GM12864 (cell line): ENCODE data around the gene ROR1.

Experiments used
- DNase-seq: peaks from one replicate; pipeline ENCODE4 v3.0.0-alpha.2; 2011; ENCODE audit warnings: low read depth
- H3K4me3 ChIP-seq: 2 replicates; pipeline ENCODE4 v1.5.1; 2011; ENCODE audit warnings: mild to moderate bottlenecking, low read depth, low read length, control low read depth
- TF ChIP-seq, protein P1 (sequence below): IDR thresholded peaks from 2 replicates; pipeline ENCODE4 v1.5.1; 2011; ENCODE audit warnings: low read depth, mild to moderate bottlenecking, moderate library complexity, low read length, control low read depth, inconsistent platforms; ENCODE audit errors: missing control alignments

ROR1 gene

DNA sequence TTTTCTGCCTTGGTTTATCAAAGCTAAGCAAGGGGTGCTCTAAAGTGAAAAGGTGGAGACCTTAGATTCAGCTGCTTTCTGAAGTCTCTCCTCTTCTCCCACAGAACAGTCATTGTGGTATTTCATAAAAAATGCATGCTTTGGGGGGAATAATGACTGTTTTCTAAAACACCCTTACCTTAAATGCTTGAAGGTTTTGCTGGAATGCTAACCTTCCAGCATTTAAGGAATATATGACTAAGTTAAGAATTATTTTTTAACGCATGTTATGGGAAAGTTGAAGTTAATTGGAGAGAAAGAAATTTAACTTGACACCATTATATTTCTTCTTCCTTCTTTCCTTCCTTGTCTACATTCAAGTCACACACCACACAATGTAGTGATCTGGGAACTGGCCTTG is 162.5 kb downstream of the ROR1 start:
- TF ChIP-seq, protein P1, sequence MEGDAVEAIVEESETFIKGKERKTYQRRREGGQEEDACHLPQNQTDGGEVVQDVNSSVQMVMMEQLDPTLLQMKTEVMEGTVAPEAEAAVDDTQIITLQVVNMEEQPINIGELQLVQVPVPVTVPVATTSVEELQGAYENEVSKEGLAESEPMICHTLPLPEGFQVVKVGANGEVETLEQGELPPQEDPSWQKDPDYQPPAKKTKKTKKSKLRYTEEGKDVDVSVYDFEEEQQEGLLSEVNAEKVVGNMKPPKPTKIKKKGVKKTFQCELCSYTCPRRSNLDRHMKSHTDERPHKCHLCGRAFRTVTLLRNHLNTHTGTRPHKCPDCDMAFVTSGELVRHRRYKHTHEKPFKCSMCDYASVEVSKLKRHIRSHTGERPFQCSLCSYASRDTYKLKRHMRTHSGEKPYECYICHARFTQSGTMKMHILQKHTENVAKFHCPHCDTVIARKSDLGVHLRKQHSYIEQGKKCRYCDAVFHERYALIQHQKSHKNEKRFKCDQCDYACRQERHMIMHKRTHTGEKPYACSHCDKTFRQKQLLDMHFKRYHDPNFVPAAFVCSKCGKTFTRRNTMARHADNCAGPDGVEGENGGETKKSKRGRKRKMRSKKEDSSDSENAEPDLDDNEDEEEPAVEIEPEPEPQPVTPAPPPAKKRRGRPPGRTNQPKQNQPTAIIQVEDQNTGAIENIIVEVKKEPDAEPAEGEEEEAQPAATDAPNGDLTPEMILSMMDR: no peak
- DNase-seq: no peak
- H3K4me3 ChIP-seq: no peak overlapping the region

- DNase-seq: no peak
- TF ChIP-seq, protein P1: no peak
- H3K4me3 ChIP-seq: no peak overlapping the region
Observed at GRCh38 chr1:63936801-63937200, 163.0 kb downstream of the ROR1 start.

GRCh38 chr1:63937461-63938022 is 163.7 kb downstream of the ROR1 start:
- TF ChIP-seq, protein P1: no peak
- H3K4me3 ChIP-seq: no peak overlapping the region
- DNase-seq: no peak

- H3K4me3 ChIP-seq: no peak overlapping the region
- no peak for DNase-seq
- TF ChIP-seq, protein P1: no peak
Observed at GRCh38 chr1:63940440-63940839, 166.6 kb downstream of the ROR1 start.

DNA sequence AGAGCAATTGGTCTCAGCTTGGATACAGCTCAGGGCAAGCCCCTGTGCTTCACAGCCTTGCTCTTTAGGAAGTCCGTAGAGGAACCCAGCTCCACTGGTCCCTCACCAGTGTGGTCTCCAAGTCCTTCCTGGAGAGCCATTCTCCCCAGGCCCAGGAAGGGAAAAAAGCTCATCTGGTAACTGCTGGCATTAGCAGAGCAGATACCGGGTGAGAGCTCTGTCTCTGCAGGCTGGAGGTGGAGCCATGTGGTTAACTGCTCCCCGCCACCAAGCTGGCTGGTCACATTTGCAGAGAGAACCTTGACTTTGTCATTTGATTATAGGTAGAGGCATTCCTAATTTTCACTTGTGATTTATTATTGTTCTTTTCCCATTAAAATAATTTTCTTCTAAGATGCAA is 169.6 kb downstream of the ROR1 start:
- DNase-seq: no peak
- TF ChIP-seq, protein P1: no peak
- no peak overlapping the region for H3K4me3 ChIP-seq

- TF ChIP-seq, protein P1: no peak
- no peak overlapping the region for H3K4me3 ChIP-seq
- DNase-seq: no peak
Observed at GRCh38 chr1:63945943-63946342, 172.1 kb downstream of the ROR1 start.

DNA sequence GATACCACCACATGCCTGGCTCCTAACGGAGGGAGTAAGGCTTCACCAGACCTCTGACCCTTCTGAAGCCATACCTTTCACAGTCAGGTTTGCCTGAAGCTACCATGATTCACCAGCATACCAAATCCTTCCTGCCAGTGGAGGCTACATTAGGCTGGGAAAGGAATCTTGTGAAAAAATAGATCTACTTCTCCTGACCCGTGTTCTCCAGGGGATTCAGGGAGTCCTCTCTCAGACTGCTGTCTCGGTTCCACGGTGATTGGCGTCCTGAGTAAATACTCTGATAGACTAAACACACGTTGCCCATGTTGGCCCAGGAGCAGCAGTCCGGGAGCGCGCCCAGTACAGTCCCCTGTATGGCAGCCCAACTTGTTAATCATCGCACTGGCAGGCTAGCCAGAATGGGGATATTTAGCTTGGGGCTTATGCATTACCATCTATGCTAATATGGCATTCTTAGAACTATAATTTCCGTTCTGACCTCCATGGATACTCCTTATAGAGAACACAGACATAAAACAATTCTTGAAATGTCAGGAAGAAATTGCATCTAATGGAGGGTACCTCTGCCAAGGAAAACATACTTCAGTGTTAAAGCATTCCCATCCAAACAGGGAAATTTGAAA is 173.2 kb downstream of the ROR1 start:
- no peak overlapping the region for H3K4me3 ChIP-seq
- no peak for DNase-seq
- TF ChIP-seq, protein P1: no peak
